Eye (tissue), 1 donor: ENCODE measurements around the gene ZRANB3.
"Not testable (repeated sequence)": the region's sequence is repeated elsewhere in the genome, so short reads cannot be mapped to it uniquely, and the experiment has no call there.

Experiments
- DNase-seq: peaks from one replicate; pipeline ENCODE4 v3.0.0-alpha.2; 2015

The ZRANB3 gene

DNA sequence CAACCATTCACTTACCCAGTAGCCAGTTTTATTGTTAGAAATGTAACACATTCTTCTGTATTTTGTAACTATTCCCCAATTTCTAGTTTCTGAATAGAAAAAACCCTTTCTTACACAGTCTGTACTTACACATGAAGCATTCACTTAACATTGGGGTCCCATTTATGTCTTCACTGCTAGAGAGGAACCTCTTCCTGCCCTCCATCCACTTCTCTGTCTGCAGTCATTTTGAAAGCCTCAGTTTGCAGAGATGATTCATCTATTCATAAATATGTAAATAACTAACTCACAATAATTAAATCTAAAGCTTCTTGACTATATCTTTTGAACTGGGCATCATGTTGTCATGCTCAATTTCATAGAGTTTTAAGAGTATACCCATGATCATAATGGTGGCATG lies 55.9 kb downstream of the ZRANB3 start:
- DNase-seq, result no peak

DNA sequence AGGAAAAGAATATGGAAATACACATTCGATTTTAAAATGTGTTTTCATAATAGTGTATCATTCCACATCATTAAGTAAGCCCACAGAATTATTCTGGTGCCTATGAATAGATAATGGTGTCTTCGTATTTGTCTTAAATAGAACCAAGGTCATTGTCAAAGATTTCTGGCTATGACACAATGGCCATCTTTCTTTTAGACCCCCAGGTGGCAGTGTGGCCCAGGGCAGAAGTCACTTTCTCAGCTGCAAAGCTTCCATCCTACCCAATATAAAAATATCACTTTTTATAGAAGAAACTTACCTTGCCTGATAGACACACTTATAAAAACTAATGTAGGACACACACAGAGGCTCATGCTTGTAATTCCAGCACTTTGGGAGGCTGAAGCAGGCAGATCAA lies 57.5 kb downstream of the ZRANB3 start:
- DNase-seq, result no peak

DNA sequence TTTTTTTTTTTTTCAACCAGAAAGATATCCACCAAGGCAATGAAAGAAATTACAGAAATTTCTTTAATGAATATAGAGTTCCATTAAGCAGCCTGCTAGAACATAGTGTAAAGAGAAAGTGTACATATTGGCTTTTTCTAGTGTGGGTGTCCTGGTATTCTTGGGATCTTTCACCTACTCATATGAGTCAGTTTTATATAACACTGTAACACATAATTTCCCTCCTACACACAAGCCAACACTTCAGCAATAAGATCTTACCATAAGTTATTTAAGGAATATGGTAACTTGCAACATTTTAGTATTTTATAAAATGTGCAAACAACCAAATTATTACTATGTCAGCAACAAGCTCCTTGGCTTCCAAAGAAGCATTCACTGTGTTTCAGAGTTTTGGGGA lies 59.9 kb downstream of the ZRANB3 start:
- DNase-seq, result no peak

DNA sequence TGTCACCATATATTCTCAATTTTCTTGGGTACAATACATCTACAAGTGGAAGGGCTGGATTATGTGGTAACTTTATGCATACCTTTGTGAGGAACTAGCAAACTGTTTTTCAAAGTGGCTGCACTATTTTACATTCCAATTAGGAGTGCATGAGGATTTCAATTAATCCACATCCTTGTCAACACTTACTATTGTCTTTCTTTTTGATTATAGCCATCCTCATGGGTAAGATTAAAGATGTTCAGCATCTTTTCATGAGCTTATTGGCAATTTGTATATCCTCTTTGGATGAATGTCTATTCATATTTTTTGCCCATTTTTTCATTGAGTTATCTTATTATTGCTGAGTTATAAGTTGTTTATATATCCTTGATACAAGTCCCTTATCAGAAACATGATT lies 73.7 kb downstream of the ZRANB3 start:
- DNase-seq, result no peak

- DNase-seq, result no peak
These were observed 74.2 kb downstream of the ZRANB3 start for GRCh38 chr2:135456835-135457234.

DNA sequence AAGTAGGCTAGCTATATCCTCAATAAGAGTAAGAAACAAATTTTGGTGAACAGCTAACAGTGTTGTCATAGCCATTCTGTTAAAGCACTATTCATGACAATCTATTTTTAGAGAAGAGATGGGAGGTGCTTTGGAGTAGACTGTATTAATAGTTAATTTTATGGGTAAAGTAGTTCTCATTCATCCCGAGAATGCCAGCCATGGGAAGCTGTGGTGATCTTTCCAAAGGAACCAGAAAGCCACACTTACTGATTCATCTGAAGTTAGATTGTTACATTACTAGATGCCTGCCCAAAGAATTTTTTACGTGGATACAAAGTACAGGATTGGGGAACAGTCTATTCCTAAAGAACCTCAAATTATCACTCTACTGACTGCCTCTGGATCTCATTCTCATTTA lies 74.6 kb downstream of the ZRANB3 start:
- no peak for DNase-seq

- DNase-seq, result no peak
These were observed 76.4 kb downstream of the ZRANB3 start for GRCh38 chr2:135454608-135455007.

GRCh38 chr2:135453027-135453426 lies 78.0 kb downstream of the ZRANB3 start:
- not testable (repeated sequence) for DNase-seq

DNA sequence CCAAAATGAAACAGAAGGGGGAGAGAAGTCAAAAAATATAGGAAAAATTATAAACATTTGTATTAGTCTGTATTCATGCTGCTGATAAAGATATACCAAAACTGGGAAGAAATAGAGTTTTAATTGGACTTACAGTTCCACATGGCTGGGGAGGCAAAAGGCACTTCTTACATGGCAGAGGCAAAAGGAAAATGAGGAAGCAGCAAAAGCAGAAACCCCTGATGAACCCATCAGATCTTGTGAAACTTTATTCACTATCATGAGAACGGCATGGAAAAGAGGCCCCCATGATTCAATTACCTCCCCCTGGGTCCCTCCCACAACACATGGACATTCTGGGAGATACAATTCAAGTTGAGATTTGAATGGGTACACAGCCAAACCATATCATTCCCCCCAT lies 79.1 kb downstream of the ZRANB3 start:
- DNase-seq, result no peak

DNA sequence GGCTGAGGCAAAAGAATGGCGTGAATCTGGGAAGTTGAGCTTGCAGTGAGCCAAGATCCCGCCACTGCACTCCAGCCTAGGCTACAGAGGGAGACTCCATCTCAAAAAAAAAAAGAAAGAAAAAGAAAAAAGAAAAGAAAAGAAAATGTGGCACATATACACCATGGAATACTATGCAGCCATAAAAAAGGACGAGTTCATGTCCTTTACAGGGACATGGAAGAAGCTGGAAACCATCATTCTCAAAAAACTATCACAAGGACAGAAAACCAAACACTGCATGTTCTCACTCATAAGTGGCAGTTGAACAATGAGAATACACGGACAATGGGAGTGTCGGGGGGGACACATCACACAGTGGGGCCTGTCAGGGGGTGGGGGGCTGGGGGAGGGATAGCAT lies 88.0 kb downstream of the ZRANB3 start:
- not testable (repeated sequence) for DNase-seq

DNA sequence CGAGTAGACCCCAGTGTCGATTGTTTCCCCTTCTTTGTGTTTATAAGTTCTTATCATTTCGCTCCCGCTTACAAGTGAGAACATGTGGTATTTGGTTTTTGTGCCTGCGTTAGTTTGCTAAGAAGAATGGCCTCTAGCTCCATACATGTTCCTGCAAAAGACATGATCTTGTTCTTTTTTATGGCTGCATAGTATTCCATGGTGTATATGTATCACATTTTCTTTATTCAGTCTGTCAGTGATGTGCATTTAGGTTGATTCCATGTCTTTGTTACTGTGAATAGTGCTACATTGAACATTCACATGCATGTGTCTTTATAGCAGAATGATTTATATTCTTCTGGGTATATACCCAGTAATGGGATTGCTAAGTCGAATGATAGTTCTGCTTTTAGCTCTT lies 95.9 kb downstream of the ZRANB3 start:
- not testable (repeated sequence) for DNase-seq

DNA sequence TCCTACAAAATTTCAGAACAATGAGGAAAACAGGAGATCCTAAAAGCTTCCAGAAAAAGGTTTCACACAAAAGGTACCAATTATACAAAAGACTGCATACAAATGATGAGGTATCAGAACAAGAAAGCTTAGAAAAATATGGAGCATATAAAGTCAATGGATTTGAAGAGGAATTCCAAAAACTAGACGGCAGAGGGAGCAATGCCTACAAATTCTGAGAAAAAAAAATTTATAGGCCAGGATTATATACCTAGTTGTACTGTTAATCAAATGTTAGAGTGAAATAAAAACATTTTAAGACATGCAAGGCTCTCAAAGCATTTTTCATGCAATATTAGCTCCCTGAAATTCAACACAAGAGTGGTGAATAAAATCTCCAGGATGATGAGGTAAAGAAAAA lies 106.2 kb downstream of the ZRANB3 start:
- DNase-seq, result no peak

GRCh38 chr2:135422898-135423297 lies 108.1 kb downstream of the ZRANB3 start:
- DNase-seq, result no peak

DNA sequence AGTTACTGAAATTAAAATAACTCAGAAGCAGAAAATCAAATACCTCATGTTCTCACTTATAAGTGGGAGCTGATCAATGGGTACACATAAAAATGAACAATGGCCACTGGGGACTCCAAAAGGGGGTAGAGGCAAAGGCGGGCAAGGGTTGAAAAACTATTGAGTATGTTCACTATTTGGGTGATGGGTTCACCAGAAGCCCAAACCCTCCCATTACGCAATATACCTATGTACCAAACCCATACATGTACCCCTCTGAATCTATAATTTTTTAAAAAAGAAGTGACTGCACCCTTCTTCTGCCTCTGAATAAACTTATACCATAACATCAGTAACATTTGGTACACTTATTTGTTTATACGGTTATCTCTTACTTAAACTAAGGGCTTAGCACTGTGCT lies 119.4 kb downstream of the ZRANB3 start:
- DNase-seq, result no peak

DNA sequence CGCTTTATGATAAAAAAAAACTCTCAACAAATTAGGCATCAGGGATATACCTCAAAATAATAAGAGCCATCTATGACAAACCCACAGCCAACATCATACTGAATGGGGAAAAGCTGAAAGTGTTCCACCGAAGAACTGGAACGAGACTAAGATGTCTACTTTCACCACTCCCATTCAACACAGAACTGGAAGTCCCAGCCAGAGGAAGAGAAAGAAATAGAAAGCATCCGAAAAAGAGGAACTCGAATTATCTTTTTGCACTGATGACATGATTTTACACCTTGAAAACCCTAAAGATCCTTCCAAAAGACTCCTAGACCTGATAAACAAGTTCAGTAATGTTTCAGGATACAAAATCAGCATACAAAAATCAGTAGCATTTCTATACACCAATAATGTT lies 121.6 kb downstream of the ZRANB3 start:
- no peak for DNase-seq

- not testable (repeated sequence) for DNase-seq
These were observed 134.8 kb downstream of the ZRANB3 start for GRCh38 chr2:135396259-135396658.

GRCh38 chr2:135386993-135387392 lies 144.0 kb downstream of the ZRANB3 start:
- no peak for DNase-seq

GRCh38 chr2:135378591-135378990 lies 152.4 kb downstream of the ZRANB3 start:
- DNase-seq, result no peak

GRCh38 chr2:135373702-135374101 lies 157.3 kb downstream of the ZRANB3 start:
- DNase-seq, result no peak

GRCh38 chr2:135349941-135350340 lies 181.1 kb downstream of the ZRANB3 start:
- DNase-seq, result no peak

DNA sequence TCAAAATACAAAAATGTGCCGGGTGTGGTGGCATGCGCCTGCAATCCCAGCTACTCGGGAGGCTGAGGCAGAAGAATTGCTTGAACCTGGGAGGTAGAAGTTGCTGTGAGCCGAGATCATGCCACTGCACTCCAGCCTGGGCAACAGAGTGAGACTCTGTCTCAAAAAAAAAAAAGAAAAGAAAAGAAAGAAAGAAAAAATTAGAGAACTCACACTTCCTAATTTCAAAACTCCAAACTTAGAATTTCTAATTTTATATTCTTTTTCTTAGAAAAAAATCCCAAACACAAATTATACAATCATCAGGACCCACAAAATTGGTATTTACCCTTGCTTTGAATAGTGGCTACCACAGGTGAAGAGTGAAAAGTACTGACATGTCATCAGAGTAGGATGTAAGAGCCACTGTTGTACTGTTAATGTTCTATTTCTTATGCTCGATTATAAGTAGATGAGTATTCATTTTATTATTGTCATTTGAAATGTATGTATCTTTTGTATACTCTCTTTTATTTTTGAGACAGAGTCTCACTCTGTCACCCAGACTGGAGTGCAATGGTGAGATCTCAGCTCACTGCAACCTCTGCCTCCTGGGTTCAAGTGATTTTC lies 182.8 kb downstream of the ZRANB3 start:
- not testable (repeated sequence) for DNase-seq

GRCh38 chr2:135337071-135337470 lies 193.9 kb downstream of the ZRANB3 start:
- no peak for DNase-seq

DNA sequence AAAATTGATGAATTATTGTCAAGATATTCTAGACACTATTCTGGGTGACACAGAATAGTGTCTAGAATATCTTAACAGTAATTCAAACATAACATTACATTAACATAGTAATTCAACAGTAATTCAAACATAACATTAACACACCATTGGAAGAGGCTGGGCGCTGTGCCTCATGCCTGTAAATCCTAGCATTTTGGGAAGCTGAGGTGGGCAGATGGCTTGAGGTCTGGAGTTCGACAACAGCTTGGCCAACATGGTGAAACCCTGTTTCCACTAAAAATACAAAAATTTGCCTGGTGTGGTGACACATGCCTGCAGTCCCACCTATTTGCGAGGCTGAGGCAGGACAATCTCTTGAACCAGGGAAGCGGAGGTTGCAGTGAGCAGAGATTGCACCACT lies 195.8 kb downstream of the ZRANB3 start:
- DNase-seq, result no peak

- no peak for DNase-seq
These were observed 203.9 kb downstream of the ZRANB3 start for GRCh38 chr2:135327146-135327545.
